Trophoblast cell (in vitro differentiated cells and primary cell): ENCODE results near the gene CAV2.

Source experiments
- DNase-seq, 2 donors: peaks; one replicate each; pipeline ENCODE4 v3.0.0-alpha.2; 2016
- H2AFZ ChIP-seq: 2 replicates; pipeline ENCODE4 v1.6.1; 2013; ENCODE audit warnings: low read length, moderate library complexity, mild to moderate bottlenecking; ENCODE audit not compliant: insufficient read depth, poor library complexity
- H2AK5ac ChIP-seq: 2 replicates; pipeline ENCODE4 v1.6.1; 2013; ENCODE audit warnings: mild to moderate bottlenecking, low read length
- H2BK120ac ChIP-seq: 2 replicates; pipeline ENCODE4 v1.6.1; 2013; ENCODE audit warnings: low read length, mild to moderate bottlenecking, moderate library complexity; ENCODE audit not compliant: insufficient read depth, poor library complexity
- H2BK12ac ChIP-seq: 2 replicates; pipeline ENCODE4 v1.6.1; 2013; ENCODE audit warnings: mild to moderate bottlenecking, low read length, moderate library complexity
- H2BK5ac ChIP-seq: 2 replicates; pipeline ENCODE4 v1.6.1; 2013; ENCODE audit warnings: low read length, low read depth, moderate library complexity, mild to moderate bottlenecking; ENCODE audit not compliant: poor library complexity
- H3K14ac ChIP-seq: 2 replicates; pipeline ENCODE4 v1.6.1; 2013; ENCODE audit warnings: mild to moderate bottlenecking, low read length
- H3K18ac ChIP-seq: 2 replicates; pipeline ENCODE4 v1.6.1; 2013; ENCODE audit warnings: mild to moderate bottlenecking, low read length
- H3K23ac ChIP-seq: 2 replicates; pipeline ENCODE4 v1.6.1; 2013; ENCODE audit warnings: low read length
- H3K27ac ChIP-seq: 2 replicates; pipeline ENCODE4 v1.5.1; 2013; ENCODE audit warnings: low read depth, mild to moderate bottlenecking, inconsistent platforms, low read length, moderate library complexity
- H3K27me3 ChIP-seq: 2 replicates; pipeline ENCODE4 v1.6.1; 2013; ENCODE audit warnings: inconsistent platforms, mild to moderate bottlenecking, low read length, moderate library complexity; ENCODE audit not compliant: insufficient read depth
- H3K36me3 ChIP-seq, 2 experiments: 1 replicate in 1 of 2; 2 replicates in 1 of 2; pipeline ENCODE4 v1.6.1; 2013; ENCODE audit warnings: low read length in 2 of 2, mild to moderate bottlenecking in 2 of 2, moderate library complexity in 1 of 2; ENCODE audit not compliant: insufficient read depth in 2 of 2, control insufficient read depth in 1 of 2
- H3K4ac ChIP-seq: 2 replicates; pipeline ENCODE4 v1.6.1; 2013; ENCODE audit warnings: low read depth, mild to moderate bottlenecking, low read length, moderate library complexity
- H3K4me1 ChIP-seq, 2 experiments: 1 replicate in 1 of 2; 2 replicates in 1 of 2; pipeline ENCODE4 v1.6.1; 2013; ENCODE audit warnings: low read length in 2 of 2, mild to moderate bottlenecking in 2 of 2, moderate library complexity in 1 of 2; ENCODE audit not compliant: insufficient read depth in 2 of 2, control insufficient read depth in 1 of 2
- H3K4me2 ChIP-seq: 2 replicates; pipeline ENCODE4 v1.6.1; 2013; ENCODE audit warnings: inconsistent platforms, mild to moderate bottlenecking, low read length, moderate library complexity
- H3K4me3 ChIP-seq: 2 replicates; pipeline ENCODE4 v1.5.1; 2013; ENCODE audit warnings: mild to moderate bottlenecking, low read depth, low read length, inconsistent platforms
- H3K79me1 ChIP-seq: one replicate; pipeline ENCODE4 v1.6.1; 2013; ENCODE audit warnings: low read length
- H3K79me2 ChIP-seq: 2 replicates; pipeline ENCODE4 v1.6.1; 2013; ENCODE audit warnings: low read length, mild to moderate bottlenecking; ENCODE audit not compliant: control insufficient read depth, insufficient read depth, poor library complexity
- H3K9ac ChIP-seq: 2 replicates; pipeline ENCODE4 v1.6.1; 2013; ENCODE audit warnings: mild to moderate bottlenecking, low read length
- H3K9me3 ChIP-seq: 2 replicates; pipeline ENCODE4 v1.6.1; 2013; ENCODE audit warnings: low read depth, mild to moderate bottlenecking, control low read depth, inconsistent platforms, low read length; ENCODE audit not compliant: insufficient read depth
- H4K12ac ChIP-seq: 2 replicates; pipeline ENCODE4 v1.6.1; 2013; ENCODE audit warnings: low read depth, mild to moderate bottlenecking, low read length, moderate library complexity
- H4K8ac ChIP-seq: 2 replicates; pipeline ENCODE4 v1.6.1; 2013; ENCODE audit warnings: low read depth, mild to moderate bottlenecking, low read length, moderate library complexity
- H4K91ac ChIP-seq: one replicate; pipeline ENCODE4 v1.6.1; 2013; ENCODE audit warnings: low read depth, mild to moderate bottlenecking, low read length, moderate library complexity
- WGBS: extraction: QIAGEN DNeasy Blood & Tissue Kit; methylation state at CpG from one replicate; pipeline ENCODE4 v1.1.7; 2013; ENCODE audit warnings: missing lambda C conversion rate; ENCODE audit not compliant: insufficient read length, insufficient coverage; ENCODE audit errors: extremely low coverage; 5-methylcytosine and 5-hydroxymethylcytosine counted together

Gene CAV2

DNA sequence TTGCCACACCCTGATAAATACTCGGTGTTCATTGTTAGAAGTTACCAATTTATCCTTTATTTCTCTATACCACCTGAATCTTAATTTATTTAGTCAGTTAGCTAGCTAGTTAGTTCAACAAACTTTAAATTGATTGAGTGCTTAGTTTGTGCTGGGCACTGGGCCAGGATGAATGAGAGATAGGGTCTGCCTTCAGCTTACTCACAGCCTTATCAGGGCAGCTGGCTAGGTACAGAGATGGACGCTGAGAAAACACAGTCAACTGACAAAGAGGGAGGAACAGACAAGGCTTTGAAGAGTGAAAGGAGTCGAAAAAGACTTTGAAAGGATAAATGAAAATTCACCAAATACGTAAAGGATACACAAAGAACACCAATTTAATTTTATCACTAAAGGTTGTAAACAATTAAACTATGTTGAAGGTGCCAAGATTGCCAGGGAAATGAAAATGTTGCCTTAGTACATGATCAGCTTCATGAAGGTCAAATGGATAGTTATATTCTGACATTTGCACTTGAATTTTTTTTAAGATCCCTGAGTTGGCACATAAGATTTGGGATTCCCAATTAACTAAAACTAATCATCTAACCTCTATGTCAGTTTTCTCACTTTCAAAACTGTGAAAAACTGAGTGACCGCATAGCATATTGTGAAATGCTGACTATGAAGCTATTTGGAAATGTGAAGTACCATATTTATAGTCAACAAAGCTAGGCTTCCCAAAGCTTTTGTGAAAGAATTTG lies 2.1 kb downstream of the CAV2 start:
- Histone ChIP-seq H4K91ac (no peak overlapping the region), H3K14ac (no peak overlapping the region), H3K4me1 (peaks cover 0 to 5% of the 10 kb centered on the region in 2 experiments), H3K4ac (no peak overlapping the region), H3K9ac (no peak overlapping the region), H4K12ac (no peak overlapping the region), H3K36me3 (no peaks in the 10 kb centered on the region), H2AK5ac (no peak overlapping the region), H3K9me3 (no peaks in the 10 kb centered on the region), H2BK5ac (no peak overlapping the region), H3K23ac (no peak overlapping the region), H2AFZ (no peak overlapping the region), H3K18ac (no peak overlapping the region), H3K79me2 (no peaks in the 10 kb centered on the region), H2BK12ac (no peak overlapping the region), H2BK120ac (no peak overlapping the region), H3K4me2 (no peak overlapping the region), H3K27me3 (no peaks in the 10 kb centered on the region), H3K79me1 (peaks cover 5% of the 10 kb centered on the region), H3K4me3 (no peak overlapping the region), H3K27ac (no peak overlapping the region), H4K8ac (no peak overlapping the region)
- WGBS: no CpG with 5 or more reads among the region's 5 CpGs
- DNase-seq: peak in 1 of 2 donors; percentile 56

DNA sequence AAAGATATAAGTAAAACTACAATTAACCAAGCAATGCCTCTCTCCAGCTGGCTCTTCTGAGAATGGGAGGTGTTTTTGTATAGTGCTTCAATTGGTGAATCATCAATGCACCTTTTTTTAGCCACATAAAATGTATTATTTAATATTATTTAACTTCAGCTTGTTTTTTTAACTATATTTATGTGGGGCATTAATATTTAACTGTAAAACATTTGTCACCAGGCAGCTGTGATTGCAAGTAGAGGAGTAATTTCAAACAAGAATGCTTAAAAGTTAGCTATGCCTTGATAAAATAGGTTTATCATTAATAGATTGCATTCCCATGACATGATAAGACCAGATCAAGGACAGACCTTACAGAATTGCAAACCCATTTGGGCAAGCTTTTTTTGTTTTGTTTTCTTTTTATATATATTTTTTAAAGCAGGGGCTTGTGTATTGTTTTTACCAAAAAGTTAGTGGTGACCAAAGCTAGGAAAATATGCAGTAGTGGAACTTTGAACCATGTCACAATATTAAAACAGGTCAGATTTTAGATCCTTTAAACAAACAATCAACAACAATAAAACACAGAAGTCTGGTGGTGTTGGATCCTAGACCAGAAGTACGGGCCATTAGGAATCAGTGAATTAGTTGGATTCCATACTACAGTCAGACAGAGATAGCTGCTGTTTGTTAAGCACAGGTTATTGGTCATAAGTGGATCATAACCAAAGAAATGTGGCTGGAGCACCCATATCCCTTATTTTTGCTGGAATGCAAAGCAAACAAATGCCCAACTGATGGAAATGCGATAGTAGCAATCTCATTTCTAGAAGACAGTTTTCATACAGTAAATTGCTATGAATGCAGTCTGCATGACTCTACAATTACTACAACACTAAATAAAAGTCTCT lies 2.9 kb downstream of the CAV2 start:
- WGBS: no CpG with 5 or more reads among the region's 2 CpGs
- Histone ChIP-seq H4K91ac (no peak overlapping the region), H3K36me3 (no peaks in the 10 kb centered on the region), H3K79me2 (no peaks in the 10 kb centered on the region), H3K9me3 (no peaks in the 10 kb centered on the region), H2BK5ac (no peak overlapping the region), H3K4me1 (peaks cover 0 to 5% of the 10 kb centered on the region in 2 experiments), H2BK12ac (no peak overlapping the region), H2BK120ac (no peak overlapping the region), H3K23ac (no peak overlapping the region), H3K4me2 (no peak overlapping the region), H3K9ac (no peak overlapping the region), H4K8ac (no peak overlapping the region), H2AFZ (no peak overlapping the region), H3K79me1 (peaks cover 5% of the 10 kb centered on the region), H3K18ac (no peak overlapping the region), H4K12ac (no peak overlapping the region), H2AK5ac (no peak overlapping the region), H3K14ac (no peak overlapping the region), H3K27me3 (no peaks in the 10 kb centered on the region), H3K4me3 (no peak overlapping the region), H3K27ac (no peak overlapping the region), H3K4ac (no peak overlapping the region)
- DNase-seq: peak; percentile 74 to 94

DNA sequence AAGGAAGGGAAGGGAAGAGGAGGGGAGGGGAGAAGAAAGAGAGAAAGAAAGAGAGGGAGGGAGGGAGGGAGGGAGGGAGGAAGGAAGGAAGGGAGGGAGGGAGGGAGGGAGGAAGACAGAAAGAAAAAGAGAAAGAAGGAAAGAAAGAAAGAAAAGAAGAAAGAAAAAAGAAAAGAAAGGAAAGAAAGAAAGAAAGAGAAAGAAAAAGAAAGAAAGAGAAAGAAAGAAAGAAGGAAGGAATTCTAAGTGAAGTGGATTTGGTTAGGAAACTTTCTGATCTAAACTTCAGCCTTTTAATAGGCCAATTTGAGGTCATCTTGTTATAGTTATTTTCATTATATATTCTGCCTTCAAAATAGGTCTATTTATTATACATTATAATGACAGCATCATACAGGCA lies 4.3 kb downstream of the CAV2 start:
- Histone ChIP-seq H3K4me1 (peaks cover 0 to 5% of the 10 kb centered on the region in 2 experiments), H3K36me3 (no peaks in the 10 kb centered on the region), H3K4me2 (no peak overlapping the region), H3K9me3 (no peaks in the 10 kb centered on the region), H3K23ac (no peak overlapping the region), H3K14ac (no peak overlapping the region), H3K18ac (no peak overlapping the region), H3K4me3 (no peak overlapping the region), H2AFZ (no peak overlapping the region), H2AK5ac (no peak overlapping the region), H3K27me3 (no peaks in the 10 kb centered on the region), H3K79me1 (peaks cover 5% of the 10 kb centered on the region), H4K12ac (no peak overlapping the region), H3K27ac (no peak overlapping the region), H2BK12ac (no peak overlapping the region), H3K4ac (no peak overlapping the region), H3K9ac (no peak overlapping the region), H4K8ac (no peak overlapping the region), H2BK120ac (no peak overlapping the region), H2BK5ac (no peak overlapping the region), H4K91ac (no peak overlapping the region), H3K79me2 (no peaks in the 10 kb centered on the region)
- no peak for DNase-seq

DNA sequence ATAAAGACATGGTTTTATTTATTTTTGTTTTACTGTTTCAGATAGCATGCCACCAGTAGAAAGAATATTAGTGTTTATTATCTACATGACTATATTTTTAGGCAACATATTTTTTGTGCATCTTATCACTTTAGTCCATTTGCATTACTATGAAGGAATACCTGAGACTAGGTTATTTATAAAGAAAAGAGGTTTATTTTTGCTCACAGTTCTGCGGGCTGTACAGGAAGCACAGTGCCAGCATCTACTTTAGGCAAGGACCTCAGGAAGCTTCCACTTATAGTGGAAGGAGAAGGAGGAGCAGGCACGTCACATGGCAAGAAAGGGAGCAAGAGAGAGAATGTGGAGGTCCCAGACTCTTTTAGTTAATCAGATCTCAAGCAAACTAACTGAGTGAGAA lies 5.7 kb downstream of the CAV2 start:
- Histone ChIP-seq H4K12ac (no peak overlapping the region), H3K4me2 (no peak overlapping the region), H3K4ac (no peak overlapping the region), H3K36me3 (no peaks in the 10 kb centered on the region), H3K27me3 (no peaks in the 10 kb centered on the region), H4K8ac (no peak overlapping the region), H3K79me2 (no peaks in the 10 kb centered on the region), H3K14ac (no peak overlapping the region), H3K4me1 (peaks cover 0 to 2% of the 10 kb centered on the region in 2 experiments), H3K27ac (no peak overlapping the region), H4K91ac (no peak overlapping the region), H3K9me3 (no peaks in the 10 kb centered on the region), H2AFZ (no peak overlapping the region), H3K4me3 (no peak overlapping the region), H2BK120ac (no peak overlapping the region), H3K79me1 (no peaks in the 10 kb centered on the region), H2BK5ac (no peak overlapping the region), H2BK12ac (no peak overlapping the region), H3K18ac (no peak overlapping the region), H3K9ac (no peak overlapping the region), H3K23ac (no peak overlapping the region), H2AK5ac (no peak overlapping the region)
- no peak for DNase-seq
- WGBS: no CpG with 5 or more reads among the region's 2 CpGs
